ENCODE measurements around the gene SLPI.
A peak's percentile ranks its signal among the peaks of the same experiment; 100 is the strongest.

DNA sequence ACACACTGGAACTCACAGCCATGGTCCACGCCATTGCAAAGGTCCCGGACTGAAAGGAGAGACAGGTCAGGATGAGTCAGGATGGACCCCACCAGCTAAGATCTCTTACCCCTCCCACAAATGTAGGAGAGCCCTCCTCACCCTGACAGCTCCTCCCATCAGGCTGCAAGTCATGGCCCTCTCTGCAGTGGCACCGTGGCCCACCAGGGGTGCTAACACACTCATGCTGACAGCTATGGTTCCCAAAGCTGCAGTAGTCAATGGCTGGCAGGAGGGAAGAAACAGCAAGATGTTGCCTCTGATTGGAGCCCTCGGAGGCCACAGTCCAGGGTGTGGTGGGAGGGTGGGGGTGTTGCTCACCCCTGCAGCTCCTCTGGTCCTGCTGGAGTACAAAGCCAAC is 46.6 kb upstream of the SLPI start:
- TF ChIP-seq, protein P1, sequence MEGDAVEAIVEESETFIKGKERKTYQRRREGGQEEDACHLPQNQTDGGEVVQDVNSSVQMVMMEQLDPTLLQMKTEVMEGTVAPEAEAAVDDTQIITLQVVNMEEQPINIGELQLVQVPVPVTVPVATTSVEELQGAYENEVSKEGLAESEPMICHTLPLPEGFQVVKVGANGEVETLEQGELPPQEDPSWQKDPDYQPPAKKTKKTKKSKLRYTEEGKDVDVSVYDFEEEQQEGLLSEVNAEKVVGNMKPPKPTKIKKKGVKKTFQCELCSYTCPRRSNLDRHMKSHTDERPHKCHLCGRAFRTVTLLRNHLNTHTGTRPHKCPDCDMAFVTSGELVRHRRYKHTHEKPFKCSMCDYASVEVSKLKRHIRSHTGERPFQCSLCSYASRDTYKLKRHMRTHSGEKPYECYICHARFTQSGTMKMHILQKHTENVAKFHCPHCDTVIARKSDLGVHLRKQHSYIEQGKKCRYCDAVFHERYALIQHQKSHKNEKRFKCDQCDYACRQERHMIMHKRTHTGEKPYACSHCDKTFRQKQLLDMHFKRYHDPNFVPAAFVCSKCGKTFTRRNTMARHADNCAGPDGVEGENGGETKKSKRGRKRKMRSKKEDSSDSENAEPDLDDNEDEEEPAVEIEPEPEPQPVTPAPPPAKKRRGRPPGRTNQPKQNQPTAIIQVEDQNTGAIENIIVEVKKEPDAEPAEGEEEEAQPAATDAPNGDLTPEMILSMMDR (conservative IDR thresholded peaks at IDR 0.05; ENCODE audit: low read depth, low read length) = peak; percentile 58
- TF ChIP-seq EZH2 (IDR thresholded peaks at IDR 0.05; ENCODE audit: low read length, unreplicated experiment) = no peak
